UCSD-AML1 (cell line): Measurements from ENCODE around the gene TENM4.

Experiments used
- DNase-seq: peaks from one replicate; lab custom pipeline; 2025; ENCODE audit not compliant: unreplicated experiment; lab: John Stamatoyannopoulos, UW

The TENM4 gene

DNA sequence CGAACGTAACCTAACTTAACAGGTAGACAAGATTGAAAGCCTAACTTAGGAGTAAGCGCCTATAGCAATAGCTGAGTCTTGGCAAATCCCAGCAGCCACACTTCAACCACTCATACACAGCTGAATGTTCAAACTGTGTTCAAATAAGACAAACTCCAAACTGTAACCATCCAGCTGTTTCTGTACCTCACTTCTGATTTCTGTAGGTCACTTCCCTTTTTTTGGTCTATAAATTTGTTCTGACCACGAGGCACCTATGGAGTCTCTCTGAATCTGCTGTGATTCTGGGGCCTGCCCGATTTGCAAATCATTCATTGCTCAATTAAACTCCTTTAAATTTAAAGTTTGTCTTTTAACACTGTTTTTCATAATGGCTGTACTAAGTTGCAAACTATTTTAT, 8.2 kb upstream of the TENM4 start:
- DNase-seq: no peak

DNA sequence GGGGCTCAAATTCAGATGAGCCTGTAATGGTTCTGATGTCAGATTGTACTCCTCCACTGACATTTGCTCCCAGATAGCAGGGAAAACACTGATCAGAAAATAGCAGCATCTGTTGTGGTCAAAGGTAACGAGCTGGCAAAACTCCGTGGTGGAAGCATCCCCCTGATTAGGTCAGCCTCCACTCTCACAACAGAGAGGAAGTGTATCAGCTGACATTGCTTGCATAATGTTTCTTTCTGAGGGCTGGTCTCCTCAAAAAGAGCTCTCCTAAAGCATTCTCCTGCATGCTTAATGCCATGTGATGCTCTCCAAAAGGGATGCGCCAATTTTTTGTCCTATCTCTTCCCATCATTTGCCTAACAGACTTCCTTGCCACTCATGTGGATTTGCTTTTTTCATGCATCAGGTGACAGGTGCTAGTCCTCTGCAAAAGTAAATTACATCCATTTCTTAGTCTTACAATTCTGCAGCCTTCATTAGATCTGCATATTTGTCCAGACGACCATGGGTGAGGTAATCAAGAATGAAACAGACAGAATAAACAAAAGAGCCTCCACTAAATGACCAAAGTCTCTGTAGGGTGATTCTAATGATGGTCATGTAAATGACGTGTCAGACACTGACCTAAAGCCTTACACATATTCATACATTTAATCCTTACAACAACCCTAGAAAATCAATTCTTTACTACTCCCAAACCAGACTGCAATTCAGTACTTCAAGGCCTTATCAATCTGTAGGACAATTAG, 6.4 kb upstream of the TENM4 start:
- no peak for DNase-seq

DNA sequence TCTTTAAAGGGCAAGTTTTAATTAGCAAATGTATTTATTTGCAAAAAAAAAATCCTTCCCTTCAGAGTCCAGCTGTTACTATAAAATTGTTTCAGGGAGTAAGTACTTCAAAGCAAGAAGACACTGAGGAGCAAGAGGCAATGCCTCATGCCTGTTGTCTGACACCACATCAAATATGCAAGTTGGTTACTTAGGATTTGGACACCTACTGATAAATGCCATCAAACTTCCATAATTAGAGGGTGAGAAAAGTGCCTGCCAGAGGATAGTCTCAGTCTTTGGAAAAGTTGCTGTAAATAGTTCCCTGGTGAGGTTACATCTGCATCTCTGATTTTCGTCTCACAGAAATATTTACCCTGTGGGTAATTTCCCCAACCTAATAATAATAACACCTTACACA, 4.1 kb upstream of the TENM4 start:
- DNase-seq: no peak

GRCh38 chr11:79441461-79441875, 638 bp upstream of the TENM4 start:
- DNase-seq: no peak

GRCh38 chr11:79439886-79440570, 802 bp downstream of the TENM4 start:
- no peak for DNase-seq

GRCh38 chr11:79439410-79439885, 1.4 kb downstream of the TENM4 start:
- DNase-seq: no peak

DNA sequence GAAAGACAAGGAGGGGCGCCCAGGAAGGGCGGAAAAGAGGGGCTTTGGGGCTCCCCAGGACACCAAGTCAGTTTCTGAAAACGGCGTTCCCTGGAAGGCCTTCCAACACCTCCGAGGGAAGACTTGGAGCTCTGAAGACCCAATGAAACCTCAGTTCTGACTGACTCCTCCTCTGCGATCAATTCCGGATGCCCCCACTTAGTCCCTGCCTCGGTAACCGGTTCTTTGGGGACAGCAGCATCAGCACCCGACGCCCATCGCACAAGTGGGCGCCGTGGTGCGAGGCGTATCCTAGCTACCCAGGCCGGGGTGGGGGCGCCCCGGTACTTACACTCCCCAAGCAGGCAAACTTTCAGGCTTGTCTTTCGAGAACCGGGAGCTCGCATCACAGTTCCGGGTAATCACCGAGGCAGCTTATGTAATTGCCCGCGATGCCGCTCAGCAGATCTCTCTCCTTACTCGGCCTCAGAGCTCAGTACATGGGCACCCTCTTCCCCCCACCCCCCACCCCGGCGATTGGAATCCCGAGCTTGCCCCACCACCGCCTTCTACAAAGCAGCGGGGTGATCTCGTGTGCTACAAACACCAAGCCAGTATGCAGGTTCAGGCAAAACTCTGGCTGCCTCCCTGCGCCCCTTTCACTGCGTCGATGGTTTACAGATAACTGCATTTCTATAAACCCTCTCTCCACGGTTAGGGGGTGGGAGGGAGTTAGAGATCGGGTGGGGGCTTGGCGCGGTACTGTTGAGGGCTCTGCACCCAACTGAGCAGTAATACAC, 2.0 kb downstream of the TENM4 start:
- DNase-seq: no peak

- DNase-seq: no peak
Measured at GRCh38 chr11:79437981-79438630, 2.7 kb downstream of the TENM4 start.

DNA sequence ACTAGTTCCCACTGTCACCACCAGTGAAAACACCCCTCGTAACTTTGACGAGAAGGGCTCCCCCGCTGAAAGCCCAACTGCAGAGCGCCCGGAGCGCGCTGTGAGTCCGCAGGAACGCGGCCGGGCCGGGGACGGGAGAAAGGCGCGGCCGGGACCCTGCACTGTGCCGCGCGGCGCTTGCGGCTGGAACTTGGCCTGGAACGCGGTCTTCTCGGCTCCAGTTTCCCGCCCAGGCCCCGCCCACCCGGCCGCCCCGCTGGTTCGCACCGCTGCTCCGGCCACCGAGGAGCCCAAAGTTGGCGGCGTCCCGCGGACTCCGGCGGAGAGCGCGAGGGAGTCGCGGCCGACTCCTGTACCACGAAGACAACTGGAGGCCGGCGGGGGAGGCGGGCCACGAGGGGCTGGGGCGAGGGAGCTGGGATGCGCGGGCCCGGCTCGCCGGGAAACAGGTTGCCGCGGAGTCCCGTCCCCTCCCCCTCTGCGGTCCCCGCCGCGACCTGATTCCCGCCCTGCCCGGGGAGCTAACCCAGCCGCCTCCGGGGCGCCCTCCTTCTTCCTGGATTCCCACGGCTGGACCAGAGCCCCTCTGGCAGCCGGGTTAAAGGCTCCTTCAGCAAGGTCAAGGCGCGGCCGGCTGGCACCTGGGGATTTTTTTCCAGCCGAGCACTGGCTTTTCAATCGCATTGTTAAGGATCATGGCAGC, 3.4 kb downstream of the TENM4 start:
- DNase-seq: no peak

- DNase-seq: no peak
Measured at GRCh38 chr11:79436919-79437277, 3.9 kb downstream of the TENM4 start.

DNA sequence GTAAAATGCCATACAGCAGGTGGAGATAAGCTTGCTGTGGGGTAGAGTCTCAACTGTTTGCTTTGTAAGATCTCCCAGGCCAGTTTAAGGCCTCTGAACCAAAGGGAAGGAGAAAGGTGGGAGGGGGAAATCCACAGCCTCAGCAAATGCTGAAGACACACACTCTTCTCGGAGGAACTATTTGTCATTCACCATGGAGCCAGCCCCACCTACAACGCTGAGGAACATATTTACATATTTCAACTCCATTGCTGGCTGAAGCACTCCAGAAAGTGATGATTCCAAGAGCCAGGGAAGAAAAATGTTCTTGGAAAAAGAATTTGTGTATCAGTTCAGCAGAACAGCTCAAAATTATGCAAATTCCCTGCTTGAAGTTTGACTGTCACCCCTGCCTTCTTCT, 6.5 kb downstream of the TENM4 start:
- DNase-seq: no peak

- DNase-seq: no peak
Measured at GRCh38 chr11:79432138-79432537, 8.7 kb downstream of the TENM4 start.

DNA sequence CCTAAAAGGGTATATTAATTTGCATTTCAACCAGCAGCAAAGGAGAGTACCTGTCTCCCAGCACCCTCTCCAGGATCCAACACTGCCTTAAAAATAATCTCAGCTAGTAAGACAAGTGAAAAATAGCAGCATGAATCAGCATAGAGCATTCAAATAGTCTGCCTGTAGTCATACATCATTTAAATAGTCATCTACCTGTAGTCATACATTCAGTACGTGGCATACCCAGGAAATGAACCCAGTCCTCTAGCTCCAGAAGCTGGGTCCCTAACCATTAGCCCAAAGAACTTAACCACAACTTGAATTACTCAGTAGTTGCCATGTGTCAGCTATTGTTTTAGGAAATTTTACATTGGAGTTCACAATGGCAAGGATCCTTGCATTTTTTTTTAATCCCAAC, 9.3 kb downstream of the TENM4 start:
- no peak for DNase-seq

DNA sequence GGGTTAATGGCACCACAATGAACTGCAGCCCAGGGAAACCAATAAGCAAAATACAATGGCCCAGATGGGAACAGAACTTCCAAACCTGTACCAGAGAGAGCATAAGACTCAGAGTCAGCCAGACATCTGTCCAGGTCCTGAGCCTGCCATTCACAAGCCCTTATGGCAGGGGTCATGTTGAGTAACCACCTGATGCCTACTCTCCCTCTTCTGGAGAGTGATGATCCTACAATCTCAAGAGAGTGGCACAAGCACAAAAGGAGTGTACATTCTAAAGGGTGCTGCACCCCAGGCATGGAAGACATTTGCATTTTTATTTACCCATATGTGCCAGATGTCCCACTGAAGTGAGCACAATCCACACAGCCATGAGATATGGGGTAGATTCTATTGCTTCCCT, 10.6 kb downstream of the TENM4 start:
- DNase-seq: no peak

DNA sequence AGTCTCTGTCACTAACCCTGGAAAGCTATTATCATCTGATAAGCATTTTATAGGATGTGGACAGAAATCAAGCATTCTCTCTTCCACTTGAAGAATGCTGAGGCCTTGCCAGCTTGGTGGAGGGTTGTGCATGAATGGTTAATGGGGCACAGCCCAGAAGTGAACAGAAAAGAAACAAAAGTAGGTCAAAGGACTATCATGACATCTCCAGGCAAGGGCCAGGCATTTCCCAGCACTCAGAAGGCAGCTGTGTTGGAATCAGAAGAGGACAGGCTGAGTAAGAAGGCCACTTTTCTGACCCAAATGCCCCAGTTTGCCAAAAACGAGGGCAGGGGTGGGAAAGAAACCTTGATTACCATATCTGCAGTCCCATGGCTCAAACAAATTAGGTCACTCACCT, 12.4 kb downstream of the TENM4 start:
- DNase-seq: no peak

DNA sequence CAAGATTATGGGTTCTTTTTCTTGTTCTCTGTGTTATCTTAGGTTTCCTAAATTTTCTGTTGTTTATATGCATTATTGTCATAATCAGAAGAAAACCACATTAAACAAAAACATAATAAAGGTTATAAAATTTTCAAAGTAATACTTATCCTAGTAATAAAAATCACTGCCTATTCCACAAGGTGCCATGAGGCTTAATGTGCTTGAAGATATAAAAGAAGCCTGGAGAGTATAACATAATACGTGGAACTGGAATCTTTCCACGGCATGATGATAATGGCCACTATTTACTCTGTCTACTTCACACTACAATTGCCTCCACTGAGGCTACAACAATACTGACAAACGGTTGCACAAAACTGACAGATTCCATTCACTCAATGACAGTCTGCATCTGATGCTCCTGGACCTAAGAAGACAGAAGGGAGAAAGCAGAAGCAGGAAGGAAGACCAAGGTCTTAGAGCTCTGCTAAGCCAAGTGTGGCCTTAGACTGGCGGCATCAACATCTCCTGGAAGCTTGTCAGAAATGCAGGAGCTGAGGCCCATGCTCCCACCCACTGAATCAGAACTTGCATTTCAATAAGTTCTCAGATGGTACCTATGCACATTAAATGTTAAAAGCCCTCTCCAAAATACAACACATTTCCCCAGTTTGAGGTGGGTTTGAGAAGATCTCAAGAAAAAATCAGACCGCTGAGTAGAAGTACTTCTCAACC, 13.1 kb downstream of the TENM4 start:
- no peak for DNase-seq

GRCh38 chr11:79427126-79427525, 13.7 kb downstream of the TENM4 start:
- no peak for DNase-seq

GRCh38 chr11:79425463-79425862, 15.4 kb downstream of the TENM4 start:
- DNase-seq: no peak

DNA sequence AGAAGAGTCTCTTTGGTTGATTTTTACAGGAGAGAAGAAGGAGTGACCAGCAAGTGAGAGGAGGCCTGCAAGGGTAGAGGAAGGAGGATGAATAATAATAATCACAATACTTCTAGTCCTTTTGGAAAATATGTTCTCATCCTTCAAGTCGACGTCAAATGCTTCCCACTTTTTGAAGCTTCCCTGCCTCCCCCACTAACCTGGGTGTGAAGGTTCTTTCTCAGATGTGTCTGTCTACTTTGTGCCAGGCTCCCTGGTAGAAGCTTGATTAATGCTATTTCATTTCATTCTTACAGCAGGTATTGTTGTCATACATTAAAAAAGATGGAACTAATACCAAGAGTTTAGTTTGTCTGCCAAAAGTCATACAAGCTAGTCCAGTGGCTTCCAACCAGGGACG, 17.1 kb downstream of the TENM4 start:
- DNase-seq: no peak

DNA sequence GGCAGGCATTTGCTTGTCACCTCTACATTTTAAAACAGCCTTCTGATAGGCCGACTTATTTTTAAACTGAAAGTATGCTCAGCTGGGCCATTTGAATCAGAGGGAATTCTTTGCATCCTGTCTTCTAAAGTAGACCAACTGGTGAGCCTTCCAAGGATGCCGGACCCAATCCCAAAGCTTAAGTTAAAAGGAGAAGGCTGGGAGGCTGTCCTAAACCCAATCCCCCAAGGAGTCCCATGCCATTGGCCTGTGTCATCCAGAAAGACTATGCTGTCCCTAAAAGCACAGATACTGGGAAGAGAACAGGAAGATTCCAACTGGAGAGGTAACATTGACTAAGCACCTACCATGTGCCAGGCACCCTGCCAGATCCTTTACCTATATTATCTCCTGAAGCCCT, 18.0 kb downstream of the TENM4 start:
- no peak for DNase-seq
